Left lobe of liver (tissue), 2 donors: Measurements from ENCODE around the gene TNFAIP2. TPM values are rescaled to one million over a fixed set of nuclear protein-coding genes. Genes with fewer than 3 reads are reported as not detected.
"Not testable (repeated sequence)": the region's sequence is repeated elsewhere in the genome, so short reads cannot be mapped to it uniquely, and the experiment has no call there.

Experiments
- ATAC-seq: fragments of 200-7000 bp; cut with Tn5 transposase; one replicate; pipeline ENCODE4 v1.9.1; 2020; ENCODE audit warnings: mild to moderate bottlenecking, moderate library complexity
- DNase-seq: peaks from one replicate; pipeline ENCODE4 v3.0.0-alpha.2; 2020; ENCODE audit warnings: low spot score
- total RNA-seq: library from RNA; stranded (reverse); gene quantifications from one replicate; pipeline ENCODE4 v1.2.1, GENCODE V29; 2021
- donor health status: DM: no; HTN: no; CAD: no; lungs with moderate emphysema.
- donor health status: DM: no; HTN: yes; CAD: no.

The TNFAIP2 gene
- total RNA-seq, 1 donor from 2014 or later, result 27.9 TPM

- ATAC-seq (no peak), DNase-seq (no peak)
Measured at GRCh38 chr14:103149351-103150237, 26.3 kb downstream of the TNFAIP2 start.

GRCh38 chr14:103151270-103151945 lies 28.1 kb downstream of the TNFAIP2 start:
- ATAC-seq, result no peak
- no peak for DNase-seq

- ATAC-seq (peak; percentile 99), DNase-seq (peak; percentile 96)
Measured at GRCh38 chr14:103155010-103155409, 31.7 kb downstream of the TNFAIP2 start.

- ATAC-seq, DNase-seq: not testable (repeated sequence)
Measured at GRCh38 chr14:103155416-103155815, 32.2 kb downstream of the TNFAIP2 start.

GRCh38 chr14:103155826-103156394 lies 32.6 kb downstream of the TNFAIP2 start:
- no peak for DNase-seq
- ATAC-seq, result no peak

- ATAC-seq (no peak), DNase-seq (no peak)
Measured at GRCh38 chr14:103156651-103157378, 33.6 kb downstream of the TNFAIP2 start.

GRCh38 chr14:103157969-103158368 lies 34.7 kb downstream of the TNFAIP2 start:
- ATAC-seq, result no peak
- no peak for DNase-seq

GRCh38 chr14:103158688-103159087 lies 35.4 kb downstream of the TNFAIP2 start:
- no peak for ATAC-seq
- DNase-seq, result no peak

- DNase-seq, result no peak
Measured at GRCh38 chr14:103160321-103161053, 37.2 kb downstream of the TNFAIP2 start.

GRCh38 chr14:103161054-103161397 lies 37.8 kb downstream of the TNFAIP2 start:
- ATAC-seq (peak; percentile 94), DNase-seq (peak; percentile 83)

More at GRCh38 chr14:103160321-103161053, 37.2 kb downstream of the TNFAIP2 start:
- ATAC-seq, result no peak

- no peak for DNase-seq
- no peak for ATAC-seq
Measured at GRCh38 chr14:103163199-103163598, 39.9 kb downstream of the TNFAIP2 start.

GRCh38 chr14:103164006-103164405 lies 40.7 kb downstream of the TNFAIP2 start:
- ATAC-seq, result no peak
- no peak for DNase-seq

- ATAC-seq, result no peak
- no peak for DNase-seq
Measured at GRCh38 chr14:103164779-103165178, 41.5 kb downstream of the TNFAIP2 start.

GRCh38 chr14:103165323-103165722 lies 42.1 kb downstream of the TNFAIP2 start:
- no peak for ATAC-seq
- DNase-seq, result no peak

- DNase-seq (peak; percentile 81), ATAC-seq (peak; percentile 82)
Measured at GRCh38 chr14:103169954-103170353, 46.7 kb downstream of the TNFAIP2 start.

GRCh38 chr14:103171206-103171605 lies 47.9 kb downstream of the TNFAIP2 start:
- ATAC-seq, DNase-seq: not testable (repeated sequence)

- DNase-seq (no peak), ATAC-seq (no peak)
Measured at GRCh38 chr14:103172921-103173320, 49.7 kb downstream of the TNFAIP2 start.

- not testable (repeated sequence) for ATAC-seq, DNase-seq
Measured at GRCh38 chr14:103173887-103174286, 50.6 kb downstream of the TNFAIP2 start.

GRCh38 chr14:103176176-103176575 lies 52.9 kb downstream of the TNFAIP2 start:
- DNase-seq, ATAC-seq: not testable (repeated sequence)

GRCh38 chr14:103177376-103177775 lies 54.1 kb downstream of the TNFAIP2 start:
- ATAC-seq, result no peak
- no peak for DNase-seq
